OCI-LY3 (cell line): ENCODE results near the gene PDPR.
"Not testable (repeated sequence)": the region's sequence is repeated elsewhere in the genome, so short reads cannot be mapped to it uniquely, and the experiment has no call there.

Experiments used
- CTCF ChIP-seq: fragments of 200-600, 300-600 bp; sonication (generic); IDR thresholded peaks from 2 replicates; pipeline ENCODE4 v1.5.1; 2014; ENCODE audit warnings: antibody characterized with exemption, low read length, low read depth
- EZH2phosphoT487 ChIP-seq: fragments of 200-600 bp; shearing (Covaris generic); IDR thresholded peaks from 2 replicates; pipeline ENCODE4 v1.6.1; 2018; ENCODE audit warnings: antibody characterized with exemption, mixed run types, low read depth

- TF ChIP-seq CTCF, EZH2phosphoT487: not testable (repeated sequence)
Measured at GRCh38 chr16:70088877-70089276, 25.3 kb upstream of the PDPR start.
